SJSA1 (cell line): ENCODE data around the gene PEX13. TPM values are rescaled to one million over a fixed set of nuclear protein-coding genes. Genes with fewer than 3 reads are reported as not detected.
"Not testable (repeated sequence)": the region's sequence is repeated elsewhere in the genome, so short reads cannot be mapped to it uniquely, and the experiment has no call there.

Source experiments
- DNase-seq, 2 experiments: peaks; one replicate each; pipeline ENCODE4 v3.0.0-alpha.2; 2015 to 2020; ENCODE audit warnings: low spot score in 2 of 2, low read depth in 1 of 2
- H3K27ac ChIP-seq: fragments of 250-450 bp; sonication (Bioruptor Pico); 2 replicates; pipeline ENCODE4 v1.5.1; 2020; ENCODE audit warnings: mild to moderate bottlenecking, moderate library complexity
- H3K27me3 ChIP-seq: fragments of 250-450 bp; sonication (Bioruptor Pico); replicated peaks from 2 replicates; pipeline ENCODE4 v1.5.1; 2020; ENCODE audit warnings: mild to moderate bottlenecking, moderate library complexity
- H3K36me3 ChIP-seq: fragments of 250-450 bp; sonication (Bioruptor Pico); 2 replicates; pipeline ENCODE4 v1.5.1; 2020; ENCODE audit warnings: mild to moderate bottlenecking
- H3K4me1 ChIP-seq: fragments of 250-450 bp; sonication (Bioruptor Pico); replicated peaks from 2 replicates; pipeline ENCODE4 v1.6.1; 2021; ENCODE audit warnings: mild to moderate bottlenecking
- H3K4me3 ChIP-seq: fragments of 250-450 bp; sonication (Bioruptor Pico); 2 replicates; pipeline ENCODE4 v1.5.1; 2020; ENCODE audit warnings: mild to moderate bottlenecking
- H3K9me3 ChIP-seq: fragments of 250-450 bp; sonication (Bioruptor Pico); replicated peaks from 2 replicates; pipeline ENCODE4 v1.5.1; 2020; ENCODE audit warnings: mild to moderate bottlenecking
- total RNA-seq: library from RNA; depleted of rRNA; stranded (reverse); fragments of >200 nt; shearing (Covaris generic); gene quantifications from 2 replicates; pipeline ENCODE4 v1.2.3, GENCODE V29; 2014; rRNA removed

Gene PEX13
- 22.7 and 34.4 TPM in 2 replicates for total RNA-seq

- DNase-seq: peak; percentile 68 to 85
- Histone ChIP-seq H3K9me3 (no peaks in the 10 kb centered on the region), H3K4me1 (no peaks in the 10 kb centered on the region; the same call in 1 of the 2 replicates), H3K36me3 (peaks cover 22% of the 10 kb centered on the region), H3K4me3 (peak within 1 kb of the TSS; percentile 74), H3K27ac (peak within 1 kb of the TSS; percentile 19), H3K27me3 (no peaks in the 10 kb centered on the region)
These were observed at the start of gene PEX13, which contains the start of gene PUS10 for GRCh38 chr2:61017556-61018317. TSS of gene PEX13 (plus strand) at chr2:61017720. CDS start at chr2:61017760, 40 bp downstream. TSS of gene PUS10 (minus strand) at chr2:61018255. CDS start at chr2:61011890, 6,365 bp downstream.

- H3K27ac ChIP-seq: no peak overlapping the region
- H3K27me3 ChIP-seq: no peaks in the 10 kb centered on the region
- H3K36me3 ChIP-seq: no peaks in the 10 kb centered on the region
- no peaks in the 10 kb centered on the region for H3K4me1 ChIP-seq
- H3K9me3 ChIP-seq: no peaks in the 10 kb centered on the region
- no peak overlapping the region for H3K4me3 ChIP-seq
- no peak for DNase-seq
These were observed 44.4 kb upstream of the PEX13 start for GRCh38 chr2:60972889-60973656.

GRCh38 chr2:60973705-60974104, 43.8 kb upstream of the PEX13 start:
- Histone ChIP-seq H3K9me3 (no peaks in the 10 kb centered on the region), H3K27ac (no peak overlapping the region), H3K36me3 (no peaks in the 10 kb centered on the region), H3K4me3 (no peak overlapping the region), H3K4me1 (no peaks in the 10 kb centered on the region), H3K27me3 (no peaks in the 10 kb centered on the region)
- DNase-seq: no peak

- no peak for DNase-seq
- no peaks in the 10 kb centered on the region for H3K27me3 ChIP-seq
- H3K4me1 ChIP-seq: no peaks in the 10 kb centered on the region
- H3K4me3 ChIP-seq: no peak overlapping the region
- H3K27ac ChIP-seq: no peak overlapping the region
- H3K36me3 ChIP-seq: no peaks in the 10 kb centered on the region
- no peaks in the 10 kb centered on the region for H3K9me3 ChIP-seq
These were observed 42.9 kb upstream of the PEX13 start for GRCh38 chr2:60974652-60975051.

GRCh38 chr2:60976256-60976850, 41.2 kb upstream of the PEX13 start:
- Histone ChIP-seq H3K9me3 (no peaks in the 10 kb centered on the region), H3K4me1 (no peaks in the 10 kb centered on the region), H3K27ac (no peak overlapping the region), H3K27me3 (no peaks in the 10 kb centered on the region), H3K4me3 (no peak overlapping the region), H3K36me3 (no peaks in the 10 kb centered on the region)
- DNase-seq: no peak

GRCh38 chr2:60976875-60977561, 40.5 kb upstream of the PEX13 start:
- no peak overlapping the region for H3K27ac ChIP-seq
- H3K9me3 ChIP-seq: no peaks in the 10 kb centered on the region
- no peaks in the 10 kb centered on the region for H3K36me3 ChIP-seq
- DNase-seq: no peak
- H3K4me3 ChIP-seq: no peak overlapping the region
- H3K4me1 ChIP-seq: no peaks in the 10 kb centered on the region
- no peaks in the 10 kb centered on the region for H3K27me3 ChIP-seq

- no peak for DNase-seq
- H3K27ac ChIP-seq: no peak overlapping the region
- no peaks in the 10 kb centered on the region for H3K27me3 ChIP-seq
- H3K4me3 ChIP-seq: no peak overlapping the region
- H3K9me3 ChIP-seq: no peaks in the 10 kb centered on the region
- no peaks in the 10 kb centered on the region for H3K4me1 ChIP-seq
- no peaks in the 10 kb centered on the region for H3K36me3 ChIP-seq
These were observed 40.0 kb upstream of the PEX13 start for GRCh38 chr2:60977562-60977895.

GRCh38 chr2:60979231-60979630, 38.3 kb upstream of the PEX13 start:
- no peak overlapping the region for H3K27ac ChIP-seq
- no peaks in the 10 kb centered on the region for H3K36me3 ChIP-seq
- H3K4me1 ChIP-seq: no peaks in the 10 kb centered on the region

GRCh38 chr2:60980071-60980815, 37.3 kb upstream of the PEX13 start:
- no peaks in the 10 kb centered on the region for H3K36me3 ChIP-seq
- H3K4me1 ChIP-seq: no peaks in the 10 kb centered on the region
- H3K27me3 ChIP-seq: no peaks in the 10 kb centered on the region
- no peaks in the 10 kb centered on the region for H3K9me3 ChIP-seq
- no peak for DNase-seq
- no peak overlapping the region for H3K4me3 ChIP-seq
- no peak overlapping the region for H3K27ac ChIP-seq

More at GRCh38 chr2:60979231-60979630, 38.3 kb upstream of the PEX13 start:
- Histone ChIP-seq H3K27me3 (no peaks in the 10 kb centered on the region), H3K9me3 (no peaks in the 10 kb centered on the region), H3K4me3 (no peak overlapping the region)
- DNase-seq: no peak

- H3K4me1 ChIP-seq, H3K27ac ChIP-seq, H3K4me3 ChIP-seq, H3K9me3 ChIP-seq, H3K36me3 ChIP-seq, DNase-seq, H3K27me3 ChIP-seq: not testable (repeated sequence)
These were observed 35.5 kb upstream of the PEX13 start for GRCh38 chr2:60982066-60982465.

- H3K4me1 ChIP-seq: no peaks in the 10 kb centered on the region
- H3K27ac ChIP-seq: no peak overlapping the region
- no peaks in the 10 kb centered on the region for H3K9me3 ChIP-seq
- H3K4me3 ChIP-seq: no peak overlapping the region
- no peaks in the 10 kb centered on the region for H3K27me3 ChIP-seq
- H3K36me3 ChIP-seq: no peaks in the 10 kb centered on the region
- DNase-seq: no peak
These were observed 32.8 kb upstream of the PEX13 start for GRCh38 chr2:60984720-60985119.

- peaks cover under 1% of the 10 kb centered on the region for H3K9me3 ChIP-seq
- no peak overlapping the region for H3K27ac ChIP-seq
- no peak for DNase-seq
- H3K4me3 ChIP-seq: no peak overlapping the region
- H3K4me1 ChIP-seq: no peaks in the 10 kb centered on the region
- H3K27me3 ChIP-seq: no peaks in the 10 kb centered on the region
- no peaks in the 10 kb centered on the region for H3K36me3 ChIP-seq
These were observed 30.5 kb upstream of the PEX13 start for GRCh38 chr2:60987041-60987440.

- not testable (repeated sequence) for H3K27me3 ChIP-seq, H3K27ac ChIP-seq, H3K4me3 ChIP-seq, DNase-seq, H3K4me1 ChIP-seq, H3K9me3 ChIP-seq, H3K36me3 ChIP-seq
These were observed 29.9 kb upstream of the PEX13 start for GRCh38 chr2:60987656-60988055.
